NOMO-1 treated with DMSO at 0.1 percent for 48 hours (cell line): ENCODE measurements around the gene PDGFRB.
A peak's percentile ranks its signal among the peaks of the same experiment; 100 is the strongest.

Source experiments
- DNase-seq: peaks from one replicate; lab custom pipeline; 2025; ENCODE audit not compliant: unreplicated experiment; lab: John Stamatoyannopoulos, UW

The PDGFRB gene

GRCh38 chr5:150147670-150148069 lies 8.0 kb downstream of the PDGFRB start:
- no peak for DNase-seq

- no peak for DNase-seq
These were observed 8.6 kb downstream of the PDGFRB start for GRCh38 chr5:150146862-150147601.

GRCh38 chr5:150146235-150146634 lies 9.4 kb downstream of the PDGFRB start:
- DNase-seq, result no peak

GRCh38 chr5:150144879-150145278 lies 10.8 kb downstream of the PDGFRB start:
- no peak for DNase-seq

- no peak for DNase-seq
These were observed 11.3 kb downstream of the PDGFRB start for GRCh38 chr5:150144246-150144801.

- DNase-seq, result no peak
These were observed 12.0 kb downstream of the PDGFRB start for GRCh38 chr5:150143350-150144245.

- no peak for DNase-seq
These were observed 12.7 kb downstream of the PDGFRB start for GRCh38 chr5:150142959-150143349.

GRCh38 chr5:150142185-150142958 lies 13.3 kb downstream of the PDGFRB start:
- peak; percentile 86 for DNase-seq

GRCh38 chr5:150141544-150142184 lies 14.0 kb downstream of the PDGFRB start:
- DNase-seq, result no peak

GRCh38 chr5:150140830-150141229 lies 14.8 kb downstream of the PDGFRB start:
- DNase-seq, result no peak

GRCh38 chr5:150139334-150139733 lies 16.3 kb downstream of the PDGFRB start:
- no peak for DNase-seq

- no peak for DNase-seq
These were observed 16.9 kb downstream of the PDGFRB start for GRCh38 chr5:150138551-150139265.

GRCh38 chr5:150137997-150138396 lies 17.6 kb downstream of the PDGFRB start:
- DNase-seq, result no peak

- DNase-seq, result no peak
These were observed 18.3 kb downstream of the PDGFRB start for GRCh38 chr5:150137168-150137957.

- DNase-seq, result no peak
These were observed 19.1 kb downstream of the PDGFRB start for GRCh38 chr5:150136305-150137167.

- DNase-seq, result no peak
These were observed 19.9 kb downstream of the PDGFRB start for GRCh38 chr5:150135557-150136304.

GRCh38 chr5:150134198-150134588 lies 21.5 kb downstream of the PDGFRB start:
- no peak for DNase-seq
